Heart right ventricle (tissue), 16 donors: ENCODE measurements around the gene ZNRF2. TPM values are rescaled to one million over a fixed set of nuclear protein-coding genes. Genes with fewer than 3 reads are reported as not detected.
A peak's percentile ranks its signal among the peaks of the same experiment; 100 is the strongest.

Experiments used
- ATAC-seq, 8 donors: fragments of 200-7000 bp; cut with Tn5 transposase; one replicate each; pipeline ENCODE4 v1.9.1; 2020; ENCODE audit warnings: mild to moderate bottlenecking in 8 of 8, moderate library complexity in 8 of 8, moderate number of reproducible peaks in 1 of 8
- DNase-seq, 2 donors: peaks; one replicate each; pipeline ENCODE4 v3.0.0-alpha.2; 2020
- H3K27ac ChIP-seq, 10 donors: fragments of 200-600 bp; sonication (generic) in 2 of 10; one replicate each; pipeline versions ENCODE4 v1.5.0 to v1.8.0; 2020 to 2022; ENCODE audit warnings: mild to moderate bottlenecking in 3 of 10
- H3K27me3 ChIP-seq, 7 donors: fragments of 200-600 bp; one replicate each; pipeline ENCODE4 v1.8.0; 2021 to 2022; ENCODE audit warnings: mild to moderate bottlenecking in 2 of 7
- H3K36me3 ChIP-seq, 9 donors: fragments of 200-600 bp; sonication (generic) in 1 of 9; one replicate each; pipeline versions ENCODE4 v1.5.0 to v1.8.0; 2020 to 2022; ENCODE audit warnings: mild to moderate bottlenecking in 2 of 9
- H3K4me1 ChIP-seq, 9 donors: fragments of 200-600 bp; sonication (generic) in 1 of 9; one replicate each; pipeline versions ENCODE4 v1.5.0 to v1.8.0; 2020 to 2022; ENCODE audit warnings: mild to moderate bottlenecking in 4 of 9
- H3K4me3 ChIP-seq, 10 donors: fragments of 200-600 bp; sonication (generic) in 2 of 10; one replicate each; pipeline versions ENCODE4 v1.5.0 to v1.8.0; 2020 to 2022; ENCODE audit warnings: mild to moderate bottlenecking in 7 of 10, moderate library complexity in 2 of 10
- H3K9me3 ChIP-seq, 11 donors: fragments of 200-600 bp in 10 of 11; sonication (generic) in 2 of 11; one replicate each; pipeline versions ENCODE4 v1.5.0 to v1.8.0; 2013 to 2022; ENCODE audit warnings: mild to moderate bottlenecking in 2 of 11, control low read depth in 1 of 11, moderate library complexity in 1 of 11
- CTCF ChIP-seq, 9 donors: fragments of 200-600 bp; sonication (generic) in 2 of 9; IDR thresholded peaks; one replicate each; pipeline versions ENCODE4 v1.5.0 to v1.8.0; 2021 to 2022; ENCODE audit warnings: antibody characterized with exemption in 9 of 9, mild to moderate bottlenecking in 5 of 9, moderate library complexity in 1 of 9
- WGBS, 2 donors: extraction: QIAGEN DNeasy Blood & Tissue Kit; methylation state at CpG; one replicate each; pipeline ENCODE4 v1.1.7; 2013; ENCODE audit warnings: inconsistent platforms in 1 of 2; 5-methylcytosine and 5-hydroxymethylcytosine counted together
- intact Hi-C, 10 donors: fragments of 100-400 bp; cut with DNase I; formaldehyde crosslinking; loops; one replicate each; pipeline versions ENCODE4 v1.11.1 to v1.14.2; 2022
- polyA plus RNA-seq, 2 donors: library from polyadenylated mRNA; stranded (reverse); fragments of 200-250 nt; gene quantifications; one replicate each; pipeline ENCODE4 v1.2.3, GENCODE V29; 2013
- total RNA-seq, 10 donors: library from RNA; stranded (reverse); fragmentation: NEBNext Ultra II Directional in 3 of 10; extraction: Animal tissue kit (Norgen Biotek cat#: 25700) in 3 of 10; gene quantifications; one replicate each; pipeline versions ENCODE4 v1.2.1 to v1.2.4, GENCODE V29; 2021 to 2023
- donor health status: Arrhythmogenic right ventricular cardiomyopathy.
- donor health status: ischemic (EF 13 %, LVEDD 7.1; RV severe dilation, severe dysfunction).
- donor health status: healthy with polysubstance abuse.
- donor health status: DM: no; HTN: yes; CAD: no.
- donor health status: DM: no; HTN: no; CAD: no.
- donor health status: ischemic (EF 25% LVEDD 6.9; RV normal size, moderate dysfunction).
- donor health status: ischemic (EF 25% LVEDD 5.7; RV mildly dilated, moderate dysfunction).
- donor health status: healthy.
- donor health status: DM: yes; HTN: yes; CAD: no.
- donor health status: Ischemic cardiomyopathy.
- donor health status: ischemic (EF 35%, LVEDD 5.7; RV mildly dilated, moderate dysfunction).
- donor health status: nonischemic (EF 11% LVEDD 7.7; RV severe dilation, severe dysfunction).
- donor health status: DM: yes; HTN: yes; CAD: no.
- donor health status: PGD.
- donor health status: ischemic (EF 29% LVEDD 5.4; RV normal size, mild dysfunction).
- donor health status: nonischemic (EF 23%, LVEDD 6.1; RV moderate dilation, normal function).

ZNRF2 gene
- total and polyA plus RNA-seq, 12 donors = 2.9 to 13.8 (median 8.7) TPM

GRCh38 chr7:30382607-30383006 lies 98.2 kb downstream of the ZNRF2 start:
- DNase-seq (no peak), ATAC-seq (no peak)
- H3K9me3 ChIP-seq = peaks cover 0 to 20% (median 3%) of the 10 kb centered on the region in 11 donors
- H3K4me1 ChIP-seq = no peaks in the 10 kb centered on the region
- TF ChIP-seq CTCF (IDR thresholded peaks at IDR 0.05) = no peak
- H3K4me3 ChIP-seq = no peak overlapping the region
- no peaks in the 10 kb centered on the region for H3K27me3 ChIP-seq
- intact Hi-C loops = no loop called here
- no peak overlapping the region for H3K27ac ChIP-seq
- H3K36me3 ChIP-seq = no peaks in the 10 kb centered on the region
- 52 to 98% methylated on average over 1 of the region's 1 CpG for WGBS, 2 donors

- Histone ChIP-seq H3K36me3 (no peaks in the 10 kb centered on the region), H3K9me3 (no peaks in the 10 kb centered on the region), H3K27ac (no peak overlapping the region), H3K4me1 (peaks cover 0 to 13% (median 0%) of the 10 kb centered on the region in 9 donors), H3K27me3 (no peaks in the 10 kb centered on the region), H3K4me3 (no peak overlapping the region)
- ATAC-seq (peak in 2 of 8 donors; percentile 35 to 38), DNase-seq (no peak)
- no peak for TF ChIP-seq CTCF (IDR thresholded peaks at IDR 0.05)
- intact Hi-C loops = no loop called here
- 65 to 79% methylated on average over 3 of the region's 3 CpGs for WGBS, 2 donors
Observed at GRCh38 chr7:30389791-30390190, 105.4 kb downstream of the ZNRF2 start.

- no peak overlapping the region for H3K4me3 ChIP-seq
- DNase-seq (no peak), ATAC-seq (no peak)
- intact Hi-C loops = no loop called here
- H3K27ac ChIP-seq = peak overlapping the region in 1 of 10 donors; percentile 17
- no peaks in the 10 kb centered on the region for H3K36me3 ChIP-seq
- 83 to 89% methylated on average over 8 of the region's 8 CpGs for WGBS, 2 donors
- TF ChIP-seq CTCF (IDR thresholded peaks at IDR 0.05) = no peak
- H3K9me3 ChIP-seq = no peaks in the 10 kb centered on the region
- peaks cover 0 to 13% (median 0%) of the 10 kb centered on the region in 9 donors for H3K4me1 ChIP-seq
- H3K27me3 ChIP-seq = no peaks in the 10 kb centered on the region
Observed at GRCh38 chr7:30390736-30391636, 106.6 kb downstream of the ZNRF2 start.

GRCh38 chr7:30391806-30392205 lies 107.4 kb downstream of the ZNRF2 start:
- H3K4me3 ChIP-seq = no peak overlapping the region
- no peaks in the 10 kb centered on the region for H3K9me3 ChIP-seq
- WGBS, 2 donors = 96 to 98% methylated on average over 6 of the region's 6 CpGs
- H3K27ac ChIP-seq = no peak overlapping the region
- no peaks in the 10 kb centered on the region for H3K36me3 ChIP-seq
- peaks cover 0 to 13% (median 0%) of the 10 kb centered on the region in 9 donors for H3K4me1 ChIP-seq
- DNase-seq (no peak), ATAC-seq (no peak)
- intact Hi-C loops = no loop called here
- TF ChIP-seq CTCF (IDR thresholded peaks at IDR 0.05) = no peak
- no peaks in the 10 kb centered on the region for H3K27me3 ChIP-seq
